Neural cell (in vitro differentiated cells): Measurements from ENCODE around the gene PWP2.

ENCODE experiments used
- MXI1 ChIP-seq: fragments of 450-650 bp; conservative IDR thresholded peaks from 2 replicates; pipeline ENCODE4 v1.6.1; 2014; ENCODE audit warnings: antibody characterized with exemption, mild to moderate bottlenecking; ENCODE audit not compliant: poor library complexity, severe bottlenecking
- POLR2AphosphoS5 ChIP-seq: IDR thresholded peaks from 2 replicates; pipeline ENCODE4 v1.6.1; 2012
- RAD21 ChIP-seq: fragments of 450-650 bp; conservative IDR thresholded peaks from 2 replicates; pipeline ENCODE4 v1.6.1; 2014; ENCODE audit warnings: antibody characterized with exemption, mild to moderate bottlenecking, moderate library complexity
- REST ChIP-seq: IDR thresholded peaks from 2 replicates; pipeline ENCODE4 v1.6.1; 2012; ENCODE audit warnings: borderline replicate concordance
- TAF1 ChIP-seq: IDR thresholded peaks from 2 replicates; pipeline ENCODE4 v1.6.1; 2012; ENCODE audit warnings: low read depth
- TF ChIP-seq, protein P1 (sequence below): fragments of 450-650 bp; IDR thresholded peaks from 2 replicates; pipeline ENCODE4 v1.5.1; 2014; ENCODE audit warnings: antibody characterized with exemption, mild to moderate bottlenecking, moderate library complexity; ENCODE audit not compliant: poor library complexity, severe bottlenecking

GRCh38 chr21:44062380-44062779 lies 44.8 kb upstream of the PWP2 start:
- TF ChIP-seq RAD21, result no peak
- TF ChIP-seq, protein P1, sequence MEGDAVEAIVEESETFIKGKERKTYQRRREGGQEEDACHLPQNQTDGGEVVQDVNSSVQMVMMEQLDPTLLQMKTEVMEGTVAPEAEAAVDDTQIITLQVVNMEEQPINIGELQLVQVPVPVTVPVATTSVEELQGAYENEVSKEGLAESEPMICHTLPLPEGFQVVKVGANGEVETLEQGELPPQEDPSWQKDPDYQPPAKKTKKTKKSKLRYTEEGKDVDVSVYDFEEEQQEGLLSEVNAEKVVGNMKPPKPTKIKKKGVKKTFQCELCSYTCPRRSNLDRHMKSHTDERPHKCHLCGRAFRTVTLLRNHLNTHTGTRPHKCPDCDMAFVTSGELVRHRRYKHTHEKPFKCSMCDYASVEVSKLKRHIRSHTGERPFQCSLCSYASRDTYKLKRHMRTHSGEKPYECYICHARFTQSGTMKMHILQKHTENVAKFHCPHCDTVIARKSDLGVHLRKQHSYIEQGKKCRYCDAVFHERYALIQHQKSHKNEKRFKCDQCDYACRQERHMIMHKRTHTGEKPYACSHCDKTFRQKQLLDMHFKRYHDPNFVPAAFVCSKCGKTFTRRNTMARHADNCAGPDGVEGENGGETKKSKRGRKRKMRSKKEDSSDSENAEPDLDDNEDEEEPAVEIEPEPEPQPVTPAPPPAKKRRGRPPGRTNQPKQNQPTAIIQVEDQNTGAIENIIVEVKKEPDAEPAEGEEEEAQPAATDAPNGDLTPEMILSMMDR, result no peak
- TF ChIP-seq POLR2AphosphoS5, result no peak
- TF ChIP-seq MXI1, result no peak
- TF ChIP-seq TAF1, result no peak
- no peak for TF ChIP-seq REST
